ENCODE data around the gene SEMA3E. TPM values are rescaled to one million over a fixed set of nuclear protein-coding genes. Genes with fewer than 3 reads are reported as not detected.

SEMA3E gene
- total and polyA plus RNA-seq, 10 of the 15 experiments (the other 5 are each of a cell fraction or from before 2014, with no cell fraction given): 0.08 to 2.0 (median 0.82) TPM

- TF ChIP-seq ZBTB33 (IDR thresholded peaks at IDR 0.05): no peak
- TF ChIP-seq LARP7 (IDR thresholded peaks at IDR 0.05): no peak
- TF ChIP-seq ZZZ3 (IDR thresholded peaks at IDR 0.05; ENCODE audit: control insufficient read depth, insufficient read length, low read depth): no peak
- no peak for TF ChIP-seq ESRRA (IDR thresholded peaks at IDR 0.05; ENCODE audit: low read length)
- no peak for TF ChIP-seq RAD21 (IDR thresholded peaks at IDR 0.05; ENCODE audit: insufficient read depth, low read depth, low read length)
These were observed 131.8 kb downstream of the SEMA3E start (continued) for GRCh38 chr7:83517035-83517700.

- FAIRE-seq (no peak), DNase-seq (ENCODE audit: low read depth, low spot score) (no peak), ATAC-seq (no peak)
- H3K9ac ChIP-seq (ENCODE audit: control insufficient read depth, insufficient read depth, low read length): no peak overlapping the region
- no peaks in the 10 kb centered on the region for H3K4me1 ChIP-seq (ENCODE audit: control insufficient read depth, insufficient read depth, low read length)
- no peak overlapping the region for H3K4me2 ChIP-seq (ENCODE audit: control insufficient read depth, insufficient read depth)
- H3K9me3 ChIP-seq (replicated peaks; ENCODE audit: control insufficient read depth, insufficient read depth, low read length): no peaks in the 10 kb centered on the region
- ChIA-PET SMC1A (ENCODE audit: uncharacterized antibody, unreplicated experiment) (interaction anchor here (0.7 to 1.4 kb wide), 8 partner anchors 8 to 463 kb away, joined by 3 to 6 read pairs (median 3); no protein-coding TSS in a partner anchor), CTCF (no interaction called here), POLR2A (interaction anchor here (0.7 kb wide), 1 partner anchor 118 kb away, joined by 5 read pairs; no protein-coding TSS in a partner anchor), RAD21 (ENCODE audit: unreplicated experiment) (interaction anchor here (0.8 to 1.6 kb wide), 2 partner anchors 14 to 99 kb away, joined by 3 read pairs; no protein-coding TSS in a partner anchor)
- no peaks in the 10 kb centered on the region for H4K20me1 ChIP-seq (ENCODE audit: control insufficient read depth, insufficient read depth)
- in situ Hi-C loops (cut with MboI): no loop called here
- H3K27me3 ChIP-seq (replicated peaks in 1 of 2; ENCODE audit: control insufficient read depth in 2 of 2, insufficient read depth in 2 of 2, low read length in 1 of 2): no peaks in the 10 kb centered on the region
- H2AFZ ChIP-seq (ENCODE audit: control insufficient read depth, low read depth, low read length): no peak overlapping the region
- intact Hi-C loops (cut with micrococcal nuclease; ENCODE audit: unreplicated experiment): loop anchor here (1.0 kb wide), 1 partner anchor 104 kb away; no protein-coding TSS in a partner anchor
- H3K36me3 ChIP-seq (ENCODE audit: control insufficient read depth in 2 of 2, insufficient read depth in 2 of 2, low read length in 1 of 2): no peaks in the 10 kb centered on the region
- no peaks in the 10 kb centered on the region for H3K79me2 ChIP-seq (ENCODE audit: control insufficient read depth, insufficient read depth, low read length)
- no peak overlapping the region for H3K27ac ChIP-seq (ENCODE audit: control insufficient read depth, insufficient read depth)
- no TSS peak for BruUV-seq (replicated peaks)
- 0% methylated on average over 3 of the region's 3 CpGs for WGBS (ENCODE audit: insufficient coverage, insufficient replicate concordance, low lambda C conversion rate, missing lambda C conversion rate)
- H3K4me3 ChIP-seq: no peak overlapping the region
- TF ChIP-seq CREB1 (IDR thresholded peaks at IDR 0.05; ENCODE audit: low read depth) (no peak), MEF2B (IDR thresholded peaks at IDR 0.05; ENCODE audit: partially characterized antibody, poor library complexity, severe bottlenecking) (no peak), MYB (IDR thresholded peaks at IDR 0.05; ENCODE audit: borderline replicate concordance, low read depth, low read length) (no peak), STAT1 (conservative IDR thresholded peaks at IDR 0.05) (no peak), ZNF274 (IDR thresholded peaks at IDR 0.05; ENCODE audit: insufficient read depth, insufficient read length) (no peak), RB1 (IDR thresholded peaks at IDR 0.05; ENCODE audit: borderline replicate concordance) (no peak), RBBP5 (conservative IDR thresholded peaks at IDR 0.05) (no peak), BACH1 (IDR thresholded peaks at IDR 0.05; ENCODE audit: borderline replicate concordance) (no peak), ZNF207 (IDR thresholded peaks at IDR 0.05; ENCODE audit: borderline replicate concordance) (no peak), SUZ12 (IDR thresholded peaks at IDR 0.05; ENCODE audit: unreplicated experiment) (no peak), EED (IDR thresholded peaks at IDR 0.05; ENCODE audit: low read depth) (no peak), PML (IDR thresholded peaks at IDR 0.05; ENCODE audit: low read length) (no peak), IKZF1 (conservative IDR thresholded peaks at IDR 0.05) (no peak), RELB (IDR thresholded peaks at IDR 0.05; ENCODE audit: low read depth) (no peak), RCOR1 (conservative IDR thresholded peaks at IDR 0.05; ENCODE audit: low read depth, low read length) (no peak)
These were observed 134.0 kb downstream of the SEMA3E start for GRCh38 chr7:83514977-83515376.

Data from GM12878 (cell line).